GM19438 (cell line): ENCODE results near the gene RNF208.

Experiments used
- ATAC-seq: cut with Tn5 transposase; IDR thresholded peaks from one replicate; pipeline ENCODE4 v1.9.1; 2021; ENCODE audit warnings: low read depth; ENCODE audit not compliant: unreplicated experiment

Gene RNF208

GRCh38 chr9:137193771-137194170 lies 28.3 kb downstream of the RNF208 start:
- ATAC-seq = no peak

- ATAC-seq = no peak
These were observed 29.2 kb downstream of the RNF208 start for GRCh38 chr9:137192859-137193258.

- no peak for ATAC-seq
These were observed 29.6 kb downstream of the RNF208 start for GRCh38 chr9:137192448-137192780.

GRCh38 chr9:137191691-137192447 lies 30.2 kb downstream of the RNF208 start:
- no peak for ATAC-seq

DNA sequence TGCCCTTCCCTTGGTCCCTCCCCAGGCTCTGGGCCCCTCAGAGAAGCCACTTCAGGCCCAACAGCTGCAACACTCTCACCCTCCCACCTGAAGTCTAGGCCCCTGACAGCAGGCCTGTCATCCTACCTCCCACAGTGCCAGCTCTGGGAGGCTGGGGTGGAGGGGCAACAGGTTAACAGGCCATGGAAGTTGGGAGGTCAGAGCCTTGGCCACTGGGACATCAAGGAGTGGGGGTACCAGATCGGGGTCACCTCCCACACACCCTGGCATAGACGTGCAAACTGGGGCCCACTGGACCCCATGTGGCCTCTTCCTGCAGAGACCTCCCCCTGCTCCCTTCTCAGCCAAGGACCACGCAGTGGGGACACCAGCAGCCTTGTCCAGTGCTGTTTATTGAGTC lies 30.8 kb downstream of the RNF208 start:
- ATAC-seq = no peak

DNA sequence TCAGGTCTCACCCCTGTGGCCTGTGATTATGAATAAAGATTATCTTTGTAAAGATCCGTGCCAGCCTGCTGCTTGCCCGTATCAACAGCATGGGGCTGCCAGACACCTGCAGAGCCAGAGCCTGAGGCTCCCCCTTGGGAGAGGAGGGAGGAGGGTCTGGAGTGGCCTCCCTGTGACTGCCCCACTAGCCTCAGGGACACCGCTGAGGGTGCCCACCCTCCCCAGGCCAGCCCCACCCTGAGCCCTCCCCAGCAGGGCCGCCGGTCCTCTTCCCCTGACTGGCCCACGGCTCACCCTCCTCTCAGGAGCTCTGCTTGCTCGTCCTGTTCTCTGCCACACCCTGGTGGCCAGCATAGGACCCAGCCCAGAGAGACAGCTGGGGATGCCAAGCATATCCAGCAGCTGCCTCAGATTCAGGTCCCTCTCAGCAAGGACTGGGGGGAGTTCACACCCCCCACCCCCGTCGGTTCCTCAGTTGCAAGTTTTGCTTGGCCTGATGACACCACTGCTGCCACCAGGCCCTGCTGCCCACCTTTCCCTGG lies 31.7 kb downstream of the RNF208 start:
- no peak for ATAC-seq

DNA sequence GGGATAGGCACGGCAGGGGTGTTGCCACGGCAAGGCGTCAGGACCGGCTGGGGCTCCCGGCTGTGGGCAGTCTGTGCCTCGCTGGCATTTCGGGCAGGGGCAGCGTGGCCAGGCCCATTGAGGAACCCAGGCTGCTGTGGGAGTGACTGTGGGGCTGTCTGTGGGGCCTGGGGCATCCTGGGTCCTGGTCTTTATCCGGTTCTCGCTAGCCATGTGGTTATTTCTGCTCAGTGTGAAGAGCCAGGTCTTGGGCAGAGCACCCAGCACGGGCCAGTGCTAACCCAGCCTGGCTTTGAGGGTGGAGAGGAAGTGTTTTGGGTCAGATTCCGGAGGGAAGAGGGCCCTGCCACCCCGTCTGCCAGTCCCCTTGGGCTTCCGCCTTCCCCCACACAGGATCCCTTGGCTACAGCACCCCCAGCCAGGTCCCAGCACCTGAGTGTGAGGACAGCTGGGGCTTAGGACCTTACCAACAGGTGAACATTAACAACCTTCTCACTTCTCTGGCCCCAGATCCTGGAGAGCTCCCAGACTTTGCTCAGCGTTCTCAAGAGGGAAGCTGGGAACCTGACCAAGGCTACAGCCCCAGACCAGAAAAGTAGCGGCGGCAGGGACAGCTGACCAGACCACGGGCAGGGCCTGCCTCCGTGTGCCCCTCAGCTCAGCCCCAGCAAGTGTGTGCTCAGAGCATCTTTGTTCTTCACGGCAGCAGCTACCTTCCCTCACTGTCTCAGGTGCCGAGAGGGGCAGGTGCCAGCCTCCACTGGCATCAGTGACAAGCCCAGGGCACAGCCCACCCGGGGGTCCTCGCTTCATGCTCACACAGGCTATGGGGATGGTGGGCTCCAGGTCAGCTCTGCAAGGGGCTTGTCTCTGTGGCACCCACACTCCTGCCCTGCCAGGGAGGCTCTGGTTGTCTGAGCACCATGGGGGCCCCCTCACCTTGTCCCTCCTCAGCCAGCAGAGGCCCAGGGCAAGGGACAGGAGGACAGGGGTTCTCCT lies 32.4 kb downstream of the RNF208 start:
- no peak for ATAC-seq

- ATAC-seq = peak; percentile 75
These were observed 33.3 kb downstream of the RNF208 start, which contains the start of the genes ANAPC2 and SSNA1 for GRCh38 chr9:137188490-137189296. Gene ANAPC2 (minus strand): TSS chr9:137188560. CDS start chr9:137188532, 28 bp downstream. Gene SSNA1 (plus strand): TSS chr9:137188676. CDS start chr9:137188727, 51 bp downstream.

GRCh38 chr9:137188086-137188489 lies 34.0 kb downstream of the RNF208 start:
- ATAC-seq = no peak

GRCh38 chr9:137187386-137187785 lies 34.7 kb downstream of the RNF208 start:
- ATAC-seq = no peak

- ATAC-seq = no peak
These were observed 35.7 kb downstream of the RNF208 start for GRCh38 chr9:137186385-137186784.

DNA sequence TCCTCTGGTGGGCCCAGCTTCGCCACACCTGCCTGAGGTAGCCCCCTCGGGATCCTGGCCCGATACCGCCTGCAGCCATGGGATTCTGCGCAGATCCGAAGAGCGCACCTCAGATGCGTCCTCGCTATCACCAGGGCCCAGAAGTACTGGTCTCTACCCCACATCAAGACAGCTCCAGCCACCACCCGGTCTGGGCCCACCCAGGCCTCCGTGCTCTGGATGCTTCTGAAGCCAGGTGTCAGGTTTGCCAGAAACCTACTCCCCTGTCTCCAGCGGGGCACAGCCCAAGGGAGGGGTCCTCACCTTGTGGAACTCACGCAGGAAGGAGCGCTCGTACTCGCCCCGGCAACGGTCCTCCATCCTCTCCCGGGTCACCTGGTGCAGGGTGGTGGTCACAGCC lies 36.1 kb downstream of the RNF208 start:
- no peak for ATAC-seq

DNA sequence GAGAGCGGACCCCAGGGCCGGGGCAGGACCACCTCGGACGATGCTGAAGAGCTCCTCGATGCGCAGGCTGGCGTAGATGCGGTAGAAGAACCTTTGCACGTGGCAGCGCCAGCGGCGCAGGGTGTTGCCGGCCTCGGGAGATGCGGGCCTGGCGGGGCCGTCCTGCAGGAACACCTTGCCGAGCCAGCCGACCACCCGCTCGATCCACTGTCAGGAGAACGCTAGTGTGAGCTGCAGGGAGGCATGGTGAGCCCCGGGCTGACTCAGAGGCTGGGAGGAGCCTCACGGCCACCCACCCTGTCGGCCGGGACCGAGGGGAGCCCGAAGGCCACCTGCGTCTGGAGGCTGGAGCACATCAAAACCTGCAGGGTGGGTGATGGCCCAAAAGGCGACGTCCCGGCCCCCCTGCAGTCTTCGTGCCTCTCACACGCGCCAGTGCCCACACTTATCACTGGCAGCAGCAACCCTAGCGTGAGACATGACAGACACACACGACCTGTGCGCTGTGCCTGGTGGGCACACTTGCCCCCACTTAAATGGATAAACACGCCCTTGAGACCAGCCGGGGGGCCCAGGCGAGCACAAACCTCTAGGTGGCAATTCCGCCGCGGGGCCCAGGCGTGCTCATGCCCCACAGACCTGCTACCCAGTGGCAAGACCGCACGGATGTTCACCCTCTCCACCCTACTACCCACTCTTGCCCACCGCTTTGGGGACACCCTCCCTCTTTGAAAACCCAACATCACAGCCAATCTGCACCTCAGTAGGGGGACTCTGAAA lies 37.0 kb downstream of the RNF208 start:
- no peak for ATAC-seq

DNA sequence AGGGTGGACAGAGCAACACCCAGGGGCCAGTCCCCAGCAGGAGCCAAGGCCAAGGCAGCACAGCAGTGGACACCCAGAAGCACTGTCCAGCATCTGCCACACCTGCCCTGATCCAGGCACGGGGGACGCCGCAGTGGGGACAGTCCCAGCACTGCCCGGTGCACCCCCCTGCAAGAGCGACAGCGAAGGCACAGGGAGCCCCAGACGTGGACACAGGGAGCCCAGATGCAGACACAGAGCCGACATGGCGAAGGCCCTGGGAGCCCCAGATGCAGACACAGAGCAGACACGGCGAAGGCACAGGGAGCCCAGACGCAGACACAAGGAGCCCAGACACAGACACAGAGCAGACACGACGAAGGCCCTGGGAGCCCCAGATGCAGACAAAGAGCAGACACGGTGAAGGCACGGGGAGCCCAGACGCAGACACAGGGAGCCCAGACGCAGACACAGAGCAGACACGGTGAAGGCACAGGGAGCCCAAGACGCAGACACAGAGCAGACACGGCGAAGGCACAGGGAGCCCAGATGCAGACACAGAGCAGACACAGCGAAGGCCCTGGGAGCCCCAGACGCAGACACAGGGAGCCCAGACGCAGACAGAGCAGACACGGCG lies 38.0 kb downstream of the RNF208 start:
- ATAC-seq = no peak

DNA sequence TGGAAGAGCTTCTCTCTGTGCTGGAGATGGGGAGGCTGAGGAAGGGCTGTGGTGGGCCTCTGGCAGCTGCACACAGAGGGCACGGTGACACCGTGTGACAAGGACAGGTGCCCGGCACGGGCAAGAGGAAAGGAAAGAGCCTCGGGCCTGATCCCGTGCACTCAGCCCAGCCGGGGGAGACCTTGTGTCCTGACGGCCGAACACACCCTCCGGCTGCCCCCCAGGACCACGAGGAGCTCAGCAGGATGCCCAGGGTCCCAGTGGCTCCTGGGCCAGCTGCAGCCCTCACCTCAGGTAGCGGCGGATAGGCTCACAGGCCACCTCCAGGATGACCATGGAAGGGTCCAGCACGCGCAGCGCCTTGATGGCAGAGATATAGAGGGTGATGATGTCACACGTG lies 39.2 kb downstream of the RNF208 start:
- no peak for ATAC-seq

GRCh38 chr9:137181680-137182079 lies 40.4 kb downstream of the RNF208 start:
- no peak for ATAC-seq

DNA sequence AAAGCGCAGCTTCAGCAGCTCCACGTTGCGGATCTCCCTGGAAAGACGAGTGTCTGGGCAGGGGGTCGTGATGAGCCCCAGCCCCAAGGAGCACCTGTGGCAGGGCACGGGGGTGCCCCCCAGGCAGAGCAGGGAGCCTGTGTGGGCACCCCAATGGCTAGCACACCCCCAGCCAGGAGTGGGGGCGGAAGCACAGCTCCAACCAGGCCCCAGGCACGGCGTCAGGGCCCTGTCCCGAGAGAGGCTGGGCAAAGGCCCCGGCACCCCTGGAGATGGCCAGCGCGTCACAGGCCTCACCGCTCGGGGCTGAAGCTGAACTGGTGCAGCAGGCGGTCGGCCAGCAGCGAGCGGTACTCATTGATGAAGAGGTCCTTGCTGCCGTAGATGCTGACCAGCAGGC lies 41.5 kb downstream of the RNF208 start:
- ATAC-seq = no peak

- ATAC-seq = no peak
These were observed 42.3 kb downstream of the RNF208 start for GRCh38 chr9:137179761-137180160.

GRCh38 chr9:137178939-137179630 lies 43.0 kb downstream of the RNF208 start:
- ATAC-seq = no peak
